Neural crest cell (in vitro differentiated cells): ENCODE data around the gene ABCA9. TPM values are rescaled to one million over a fixed set of nuclear protein-coding genes. Genes with fewer than 3 reads are reported as not detected.
"Not testable (repeated sequence)": the region's sequence is repeated elsewhere in the genome, so short reads cannot be mapped to it uniquely, and the experiment has no call there.

Experiments used
- DNase-seq: peaks from one replicate; pipeline ENCODE4 v3.0.0; 2021; ENCODE audit warnings: low read depth, mixed read lengths, low spot score
- H3K27ac Mint-ChIP-seq: one replicate; pipeline ENCODE4 v1.8.0; 2021; ENCODE audit warnings: mild to moderate bottlenecking, mixed read lengths; ENCODE audit not compliant: unreplicated experiment
- H3K27me3 Mint-ChIP-seq: 2 replicates; pipeline ENCODE4 v1.8.0; 2021; ENCODE audit warnings: low read depth, mild to moderate bottlenecking, mixed read lengths
- H3K36me3 Mint-ChIP-seq: 2 replicates; pipeline ENCODE4 v1.8.0; 2021; ENCODE audit warnings: low read depth, mild to moderate bottlenecking, mixed read lengths
- H3K4me1 Mint-ChIP-seq: 2 replicates; pipeline ENCODE4 v1.8.0; 2021; ENCODE audit warnings: mixed read lengths
- H3K4me3 Mint-ChIP-seq: one replicate; pipeline ENCODE4 v1.8.0; 2021; ENCODE audit warnings: mild to moderate bottlenecking, mixed read lengths
- H3K9me3 Mint-ChIP-seq: 2 replicates; pipeline ENCODE4 v1.8.0; 2021; ENCODE audit warnings: mixed read lengths
- total RNA-seq: library from RNA; stranded (reverse); gene quantifications from 2 replicates; pipeline ENCODE4 v1.2.1, GENCODE V29; 2021
- TF ChIP-seq, protein P1 (sequence below): fragments of 200-600 bp; sonication (generic); conservative IDR thresholded peaks from 2 replicates; pipeline ENCODE4 v1.5.0; 2021; ENCODE audit warnings: antibody characterized with exemption, mild to moderate bottlenecking

Gene ABCA9
- total RNA-seq, 1 donor from 2014 or later: 1.3 TPM

DNA sequence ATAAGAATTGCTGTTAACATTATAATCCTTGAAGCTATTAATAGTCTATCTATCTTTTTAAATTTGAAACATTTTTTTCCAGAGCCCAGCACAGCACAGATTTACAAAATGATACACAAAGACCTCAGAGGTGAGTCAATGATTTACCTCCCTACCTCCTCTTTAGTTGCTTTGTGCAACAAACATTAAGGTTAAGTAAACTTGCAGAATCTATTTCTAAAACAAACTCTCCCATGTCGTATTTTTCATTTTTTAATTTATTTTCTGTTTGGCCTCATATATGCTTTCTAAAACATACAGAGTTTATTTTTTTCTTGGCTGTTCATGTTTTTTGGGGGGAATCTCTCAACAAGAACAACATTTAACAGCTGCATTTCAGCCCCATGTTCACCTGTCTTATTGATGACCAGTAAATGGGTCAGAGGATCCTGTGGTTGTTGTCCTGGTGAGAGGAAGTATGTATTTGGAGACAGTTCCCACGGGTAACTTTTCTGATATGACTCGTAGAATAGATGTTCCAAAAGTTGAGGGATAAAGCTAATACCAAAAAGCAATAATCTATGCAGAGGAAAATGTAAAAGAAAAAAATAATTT, 42.6 kb downstream of the ABCA9 start:
- Mint-ChIP-seq H3K4me3 (no peak overlapping the region), H3K36me3 (peaks cover 2% of the 10 kb centered on the region), H3K27me3 (no peaks in the 10 kb centered on the region), H3K9me3 (peaks cover under 1% of the 10 kb centered on the region), H3K27ac (no peak overlapping the region), H3K4me1 (no peaks in the 10 kb centered on the region)
- DNase-seq: no peak
- TF ChIP-seq, protein P1, sequence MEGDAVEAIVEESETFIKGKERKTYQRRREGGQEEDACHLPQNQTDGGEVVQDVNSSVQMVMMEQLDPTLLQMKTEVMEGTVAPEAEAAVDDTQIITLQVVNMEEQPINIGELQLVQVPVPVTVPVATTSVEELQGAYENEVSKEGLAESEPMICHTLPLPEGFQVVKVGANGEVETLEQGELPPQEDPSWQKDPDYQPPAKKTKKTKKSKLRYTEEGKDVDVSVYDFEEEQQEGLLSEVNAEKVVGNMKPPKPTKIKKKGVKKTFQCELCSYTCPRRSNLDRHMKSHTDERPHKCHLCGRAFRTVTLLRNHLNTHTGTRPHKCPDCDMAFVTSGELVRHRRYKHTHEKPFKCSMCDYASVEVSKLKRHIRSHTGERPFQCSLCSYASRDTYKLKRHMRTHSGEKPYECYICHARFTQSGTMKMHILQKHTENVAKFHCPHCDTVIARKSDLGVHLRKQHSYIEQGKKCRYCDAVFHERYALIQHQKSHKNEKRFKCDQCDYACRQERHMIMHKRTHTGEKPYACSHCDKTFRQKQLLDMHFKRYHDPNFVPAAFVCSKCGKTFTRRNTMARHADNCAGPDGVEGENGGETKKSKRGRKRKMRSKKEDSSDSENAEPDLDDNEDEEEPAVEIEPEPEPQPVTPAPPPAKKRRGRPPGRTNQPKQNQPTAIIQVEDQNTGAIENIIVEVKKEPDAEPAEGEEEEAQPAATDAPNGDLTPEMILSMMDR: no peak

DNA sequence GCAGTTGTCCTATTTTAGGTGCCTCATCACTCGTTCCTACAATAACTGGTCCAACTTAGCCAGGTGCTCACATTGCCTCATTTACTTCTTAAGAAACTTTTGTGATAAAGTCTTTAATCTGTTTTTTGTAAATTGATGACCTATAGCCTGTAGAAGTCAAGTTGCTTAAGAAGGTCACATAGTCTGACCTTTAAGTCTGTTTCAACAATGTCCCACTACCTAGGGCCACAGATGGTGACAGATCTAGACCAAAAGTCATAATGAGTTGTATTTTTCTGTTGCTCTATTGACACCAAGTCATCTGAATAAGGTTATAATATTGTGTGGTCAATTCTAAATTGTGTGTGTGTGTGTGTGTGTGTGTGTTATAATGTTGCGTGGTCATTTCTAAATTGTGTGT, 45.1 kb downstream of the ABCA9 start:
- Mint-ChIP-seq H3K4me3 (no peak overlapping the region), H3K27ac (no peak overlapping the region), H3K27me3 (no peaks in the 10 kb centered on the region), H3K4me1 (no peaks in the 10 kb centered on the region), H3K36me3 (no peaks in the 10 kb centered on the region), H3K9me3 (peaks cover 5% of the 10 kb centered on the region)
- TF ChIP-seq, protein P1: no peak
- no peak for DNase-seq

DNA sequence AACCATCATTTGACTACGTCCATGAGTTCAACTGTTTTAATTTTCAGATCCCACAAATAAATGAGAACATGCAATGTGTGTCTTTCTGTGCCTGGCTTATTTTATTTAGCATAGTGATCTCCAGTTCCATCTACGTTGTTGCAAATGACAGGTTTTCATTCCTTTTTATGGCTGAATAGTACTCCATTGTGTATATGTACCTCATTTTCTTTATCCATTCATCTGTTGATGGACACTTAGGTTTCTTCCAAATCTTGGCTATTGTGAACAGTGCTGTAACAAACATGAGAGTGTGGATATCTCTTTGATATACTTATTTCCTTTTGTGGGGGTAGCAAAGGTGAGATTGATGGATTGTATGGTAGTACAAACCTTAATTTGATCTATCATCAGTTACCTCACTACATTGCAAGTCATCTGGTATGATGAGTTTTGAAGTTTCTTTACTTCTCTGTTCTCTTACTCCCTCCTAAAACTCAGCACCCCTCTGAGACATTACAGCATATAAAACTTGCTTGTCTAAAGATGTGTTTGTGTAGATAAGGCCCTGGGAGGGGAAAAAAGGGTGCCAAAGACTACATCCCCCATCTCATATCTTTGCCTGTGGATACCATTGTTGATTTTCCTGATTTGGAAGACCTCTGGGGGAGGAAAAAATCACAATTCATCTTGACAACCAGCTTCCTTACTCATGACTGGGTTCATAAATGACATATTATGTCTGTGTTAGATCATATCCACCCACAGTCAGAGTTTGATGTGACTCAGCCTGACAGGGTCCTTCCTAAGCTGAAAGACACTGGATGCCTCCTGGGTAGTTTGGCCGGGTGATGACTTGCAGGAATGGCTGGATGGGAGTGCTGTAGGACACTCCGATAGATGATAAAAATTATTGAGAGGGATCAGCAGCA, 47.6 kb downstream of the ABCA9 start:
- Mint-ChIP-seq H3K4me1 (no peaks in the 10 kb centered on the region), H3K4me3 (no peak overlapping the region), H3K27me3 (no peaks in the 10 kb centered on the region), H3K27ac (no peak overlapping the region), H3K36me3 (no peaks in the 10 kb centered on the region), H3K9me3 (peaks cover 8% of the 10 kb centered on the region)
- TF ChIP-seq, protein P1: no peak
- no peak for DNase-seq

DNA sequence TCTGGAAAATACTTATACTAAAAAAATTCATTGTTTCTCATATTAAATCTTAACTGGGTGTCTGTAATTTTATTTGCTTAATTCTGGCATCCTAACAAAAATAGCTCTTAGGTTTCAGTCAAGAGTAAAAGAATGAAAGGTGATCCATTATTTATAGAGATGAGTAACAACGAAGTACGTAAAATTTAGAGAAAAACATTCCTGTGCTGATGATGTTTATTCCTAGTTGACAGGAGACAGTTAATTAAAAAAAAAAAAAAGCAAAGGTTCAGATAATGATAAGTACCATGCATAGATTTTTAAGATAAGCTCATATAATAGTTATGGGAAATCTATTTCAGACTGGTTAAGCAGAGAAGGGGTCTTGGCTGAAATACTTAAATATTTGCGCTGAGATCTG, 50.8 kb downstream of the ABCA9 start:
- no peak for DNase-seq
- H3K4me3 Mint-ChIP-seq: no peak overlapping the region
- H3K4me1 Mint-ChIP-seq: peaks cover 6% of the 10 kb centered on the region
- H3K9me3 Mint-ChIP-seq: peaks cover 19% of the 10 kb centered on the region
- H3K27ac Mint-ChIP-seq: no peak overlapping the region
- TF ChIP-seq, protein P1: no peak
- peaks cover 8% of the 10 kb centered on the region for H3K36me3 Mint-ChIP-seq
- no peaks in the 10 kb centered on the region for H3K27me3 Mint-ChIP-seq

DNA sequence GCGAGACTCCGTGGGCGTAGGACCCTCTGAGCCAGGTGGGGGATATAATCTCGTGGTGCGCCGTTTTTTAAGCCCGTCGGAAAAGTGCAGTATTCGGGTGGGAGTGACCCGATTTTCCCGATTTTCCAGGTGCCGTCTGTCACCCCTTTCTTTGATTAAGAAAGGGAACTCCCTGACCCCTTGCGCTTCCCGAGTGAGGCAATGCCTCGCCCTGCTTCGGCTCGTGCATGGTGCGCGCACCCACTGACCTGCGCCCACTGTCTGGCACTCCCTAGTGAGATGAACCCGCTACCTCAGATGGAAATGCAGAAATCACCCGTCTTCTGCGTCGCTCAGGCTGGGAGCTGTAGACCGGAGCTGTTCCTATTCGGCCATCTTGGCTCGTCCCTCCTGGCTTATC, 56.0 kb downstream of the ABCA9 start:
- H3K4me3 Mint-ChIP-seq, DNase-seq, H3K27ac Mint-ChIP-seq, H3K4me1 Mint-ChIP-seq, H3K27me3 Mint-ChIP-seq: not testable (repeated sequence)
- Mint-ChIP-seq H3K9me3 (peaks cover 17% of the 10 kb centered on the region), H3K36me3 (peaks cover 13% of the 10 kb centered on the region)

DNA sequence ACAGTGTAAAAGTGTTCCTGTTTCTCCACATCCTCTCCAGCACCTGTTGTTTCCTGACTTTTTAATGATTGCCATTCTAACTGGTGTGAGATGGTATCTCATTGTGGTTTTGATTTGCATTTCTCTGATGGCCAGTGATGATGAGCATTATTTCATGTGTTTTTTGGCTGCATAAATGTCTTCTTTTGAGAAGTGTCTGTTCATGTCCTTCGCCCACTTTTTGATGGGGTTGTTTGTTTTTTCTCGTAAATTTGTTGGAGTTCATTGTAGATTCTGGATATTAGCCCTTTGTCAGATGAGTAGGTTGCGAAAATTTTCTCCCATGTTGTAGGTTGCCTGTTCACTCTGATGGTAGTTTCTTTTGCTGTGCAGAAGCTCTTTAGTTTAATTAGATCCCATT, 61.0 kb downstream of the ABCA9 start:
- H3K27me3 Mint-ChIP-seq, H3K36me3 Mint-ChIP-seq, H3K27ac Mint-ChIP-seq, H3K9me3 Mint-ChIP-seq, H3K4me3 Mint-ChIP-seq, H3K4me1 Mint-ChIP-seq, DNase-seq: not testable (repeated sequence)
